Measurements from ENCODE around the gene PHLPP1. TPM values are rescaled to one million over a fixed set of nuclear protein-coding genes. Genes with fewer than 3 reads are reported as not detected.

PHLPP1 gene
- total RNA-seq, 6 experiments from 2014 or later: 8.6 to 19.3 (median 17.0) TPM

DNA sequence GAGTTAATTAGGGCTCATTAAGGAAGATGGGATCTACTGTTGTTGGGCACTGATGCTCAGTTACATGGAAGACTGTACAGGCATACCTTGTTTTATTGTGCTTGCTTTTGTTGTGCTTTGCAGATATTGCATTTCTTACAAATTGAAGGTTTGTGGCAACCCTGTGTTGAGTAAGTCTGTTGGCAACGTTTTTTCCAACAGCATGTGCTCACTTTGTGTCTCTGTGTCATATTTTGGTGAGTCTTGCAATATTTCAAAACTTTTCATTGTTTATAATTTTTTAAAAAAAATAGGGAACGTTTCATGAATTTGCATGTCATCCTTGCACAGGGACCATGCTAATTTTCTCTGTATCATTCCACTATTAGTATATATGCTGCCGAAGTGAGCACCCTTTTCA is 15.6 kb downstream of the PHLPP1 start:
- DNase-seq (no peak), ATAC-seq (no peak)
- no peaks in the 10 kb centered on the region for H3K36me3 ChIP-seq
- H3K9me3 ChIP-seq: no peaks in the 10 kb centered on the region
- no peak overlapping the region for H3K4me3 ChIP-seq
- 49% methylated on average over 3 of the region's 3 CpGs for WGBS (ENCODE audit: insufficient coverage, low coverage, low lambda C conversion rate, missing lambda C conversion rate)
- intact Hi-C loops (cut with DNase I): no loop called here
- TF ChIP-seq, protein P1, sequence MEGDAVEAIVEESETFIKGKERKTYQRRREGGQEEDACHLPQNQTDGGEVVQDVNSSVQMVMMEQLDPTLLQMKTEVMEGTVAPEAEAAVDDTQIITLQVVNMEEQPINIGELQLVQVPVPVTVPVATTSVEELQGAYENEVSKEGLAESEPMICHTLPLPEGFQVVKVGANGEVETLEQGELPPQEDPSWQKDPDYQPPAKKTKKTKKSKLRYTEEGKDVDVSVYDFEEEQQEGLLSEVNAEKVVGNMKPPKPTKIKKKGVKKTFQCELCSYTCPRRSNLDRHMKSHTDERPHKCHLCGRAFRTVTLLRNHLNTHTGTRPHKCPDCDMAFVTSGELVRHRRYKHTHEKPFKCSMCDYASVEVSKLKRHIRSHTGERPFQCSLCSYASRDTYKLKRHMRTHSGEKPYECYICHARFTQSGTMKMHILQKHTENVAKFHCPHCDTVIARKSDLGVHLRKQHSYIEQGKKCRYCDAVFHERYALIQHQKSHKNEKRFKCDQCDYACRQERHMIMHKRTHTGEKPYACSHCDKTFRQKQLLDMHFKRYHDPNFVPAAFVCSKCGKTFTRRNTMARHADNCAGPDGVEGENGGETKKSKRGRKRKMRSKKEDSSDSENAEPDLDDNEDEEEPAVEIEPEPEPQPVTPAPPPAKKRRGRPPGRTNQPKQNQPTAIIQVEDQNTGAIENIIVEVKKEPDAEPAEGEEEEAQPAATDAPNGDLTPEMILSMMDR (IDR thresholded peaks at IDR 0.05): no peak
- no peak for TF ChIP-seq POLR2A (IDR thresholded peaks at IDR 0.05)
- H3K27ac ChIP-seq: no peak overlapping the region
- H3K4me1 ChIP-seq: no peaks in the 10 kb centered on the region
- no peaks in the 10 kb centered on the region for H3K27me3 ChIP-seq

- Histone ChIP-seq H3K9me3 (no peaks in the 10 kb centered on the region), H3K4me1 (no peaks in the 10 kb centered on the region), H3K27me3 (no peaks in the 10 kb centered on the region), H3K36me3 (no peaks in the 10 kb centered on the region), H3K27ac (no peak overlapping the region), H3K4me3 (no peak overlapping the region)
- intact Hi-C loops (cut with DNase I): no loop called here
- 80% methylated on average over 1 of the region's 1 CpG for WGBS (ENCODE audit: insufficient coverage, low coverage, low lambda C conversion rate, missing lambda C conversion rate)
- no peak for TF ChIP-seq POLR2A (IDR thresholded peaks at IDR 0.05)
- TF ChIP-seq, protein P1 (IDR thresholded peaks at IDR 0.05): no peak
- no peak for DNase-seq
- ATAC-seq: no peak
These were observed 17.3 kb downstream of the PHLPP1 start for GRCh38 chr18:62732617-62733016.

DNA sequence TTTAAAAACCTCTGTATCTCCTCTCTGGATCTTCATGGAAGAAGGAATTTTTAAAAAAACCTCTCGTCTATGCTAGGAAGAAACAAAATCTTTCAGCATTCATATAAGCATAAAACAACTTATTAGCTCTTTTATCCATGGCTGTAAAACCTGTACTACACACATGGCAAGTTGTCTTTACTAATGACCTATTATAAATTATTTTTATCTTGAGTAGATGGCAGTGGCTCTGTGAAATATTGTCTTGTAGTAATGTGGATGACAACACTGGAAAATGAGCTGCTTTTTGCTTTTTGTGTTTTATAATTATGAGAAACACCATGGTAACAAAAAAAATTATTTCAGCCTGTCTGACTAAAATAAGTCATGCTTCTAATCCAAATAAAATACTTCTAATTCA is 18.9 kb downstream of the PHLPP1 start:
- intact Hi-C loops (cut with DNase I): no loop called here
- no peaks in the 10 kb centered on the region for H3K27me3 ChIP-seq
- peaks cover 0 to under 1% (median 0%) of the 10 kb centered on the region in 4 donors for H3K4me1 ChIP-seq
- TF ChIP-seq, protein P1 (IDR thresholded peaks at IDR 0.05): no peak
- TF ChIP-seq POLR2A (IDR thresholded peaks at IDR 0.05): no peak
- WGBS (ENCODE audit: insufficient coverage, low coverage, low lambda C conversion rate, missing lambda C conversion rate): 63% methylated on average over 1 of the region's 1 CpG
- H3K4me3 ChIP-seq: no peak overlapping the region
- H3K9me3 ChIP-seq: no peaks in the 10 kb centered on the region
- no peak for DNase-seq
- no peaks in the 10 kb centered on the region for H3K36me3 ChIP-seq
- ATAC-seq: no peak
- H3K27ac ChIP-seq: no peak overlapping the region

DNA sequence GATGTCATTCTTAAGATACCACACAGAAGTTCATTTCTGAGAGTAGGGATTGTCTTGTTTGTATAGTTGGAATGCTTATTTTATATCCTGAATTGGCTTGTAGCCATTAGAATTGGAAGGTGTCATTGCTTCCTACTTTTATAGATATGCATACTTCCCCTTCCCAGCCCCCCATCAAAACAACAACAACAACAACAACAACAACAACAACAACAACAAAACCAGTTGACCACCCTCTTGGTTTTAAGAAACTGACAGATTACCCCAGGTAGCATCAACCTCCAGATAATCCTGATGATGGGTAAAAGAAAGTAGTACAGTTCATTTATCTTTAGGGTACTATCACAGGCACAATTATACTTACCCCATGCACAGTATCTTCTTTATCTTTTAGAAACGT is 20.0 kb downstream of the PHLPP1 start:
- peaks cover 0 to 10% (median 3%) of the 10 kb centered on the region in 4 donors for H3K4me1 ChIP-seq
- 80% methylated on average over 1 of the region's 1 CpG for WGBS (ENCODE audit: insufficient coverage, low coverage, low lambda C conversion rate, missing lambda C conversion rate)
- TF ChIP-seq POLR2A (IDR thresholded peaks at IDR 0.05): no peak
- TF ChIP-seq, protein P1 (IDR thresholded peaks at IDR 0.05): no peak
- ATAC-seq: no peak
- no peak overlapping the region for H3K27ac ChIP-seq
- H3K9me3 ChIP-seq: no peaks in the 10 kb centered on the region
- no peaks in the 10 kb centered on the region for H3K36me3 ChIP-seq
- H3K4me3 ChIP-seq: no peak overlapping the region
- intact Hi-C loops (cut with DNase I): no loop called here
- no peak for DNase-seq
- H3K27me3 ChIP-seq: no peaks in the 10 kb centered on the region
